ENCODE results near the gene SARS1.

DNA sequence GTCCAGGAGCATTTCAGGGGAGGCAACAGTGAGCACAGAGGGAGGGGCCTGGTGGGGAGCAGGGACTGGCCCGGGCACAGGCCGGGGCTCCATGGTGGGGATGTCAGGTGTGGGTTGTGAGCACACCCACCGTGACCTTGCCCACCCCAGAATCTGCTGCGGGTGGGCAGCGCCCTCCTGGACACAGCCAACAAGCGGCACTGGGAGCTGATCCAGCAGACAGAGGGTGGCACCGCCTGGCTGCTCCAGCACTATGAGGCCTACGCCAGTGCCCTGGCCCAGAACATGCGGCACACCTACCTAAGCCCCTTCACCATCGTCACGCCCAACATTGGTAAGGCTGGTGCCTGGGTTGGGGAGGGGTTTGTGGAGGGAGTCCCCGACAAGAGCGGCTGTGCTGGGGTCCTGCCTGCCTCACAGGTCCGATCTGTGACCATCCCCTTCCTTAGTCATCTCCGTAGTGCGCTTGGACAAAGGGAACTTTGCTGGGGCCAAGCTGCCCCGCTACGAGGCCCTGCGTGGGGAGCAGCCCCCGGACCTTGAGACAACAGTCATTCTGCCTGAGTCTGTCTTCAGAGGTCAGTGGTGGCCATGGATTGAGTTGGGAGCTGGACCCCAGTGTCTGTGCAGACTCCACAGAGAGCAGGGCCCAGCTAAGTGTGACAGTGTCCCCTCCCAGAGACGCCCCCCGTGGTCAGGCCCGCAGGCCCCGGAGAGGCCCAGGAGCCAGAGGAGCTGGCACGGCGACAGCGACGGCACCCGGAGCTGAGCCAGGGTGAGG lies 54.9 kb downstream of the SARS1 start:
- TF ChIP-seq RFX5 (IDR thresholded peaks at IDR 0.05; ENCODE audit: low read length) (no peak), RCOR1 (IDR thresholded peaks at IDR 0.05; ENCODE audit: low read length) (no peak), NFIC (IDR thresholded peaks at IDR 0.05; ENCODE audit: borderline replicate concordance) (no peak)
- TF ChIP-seq, protein P1, sequence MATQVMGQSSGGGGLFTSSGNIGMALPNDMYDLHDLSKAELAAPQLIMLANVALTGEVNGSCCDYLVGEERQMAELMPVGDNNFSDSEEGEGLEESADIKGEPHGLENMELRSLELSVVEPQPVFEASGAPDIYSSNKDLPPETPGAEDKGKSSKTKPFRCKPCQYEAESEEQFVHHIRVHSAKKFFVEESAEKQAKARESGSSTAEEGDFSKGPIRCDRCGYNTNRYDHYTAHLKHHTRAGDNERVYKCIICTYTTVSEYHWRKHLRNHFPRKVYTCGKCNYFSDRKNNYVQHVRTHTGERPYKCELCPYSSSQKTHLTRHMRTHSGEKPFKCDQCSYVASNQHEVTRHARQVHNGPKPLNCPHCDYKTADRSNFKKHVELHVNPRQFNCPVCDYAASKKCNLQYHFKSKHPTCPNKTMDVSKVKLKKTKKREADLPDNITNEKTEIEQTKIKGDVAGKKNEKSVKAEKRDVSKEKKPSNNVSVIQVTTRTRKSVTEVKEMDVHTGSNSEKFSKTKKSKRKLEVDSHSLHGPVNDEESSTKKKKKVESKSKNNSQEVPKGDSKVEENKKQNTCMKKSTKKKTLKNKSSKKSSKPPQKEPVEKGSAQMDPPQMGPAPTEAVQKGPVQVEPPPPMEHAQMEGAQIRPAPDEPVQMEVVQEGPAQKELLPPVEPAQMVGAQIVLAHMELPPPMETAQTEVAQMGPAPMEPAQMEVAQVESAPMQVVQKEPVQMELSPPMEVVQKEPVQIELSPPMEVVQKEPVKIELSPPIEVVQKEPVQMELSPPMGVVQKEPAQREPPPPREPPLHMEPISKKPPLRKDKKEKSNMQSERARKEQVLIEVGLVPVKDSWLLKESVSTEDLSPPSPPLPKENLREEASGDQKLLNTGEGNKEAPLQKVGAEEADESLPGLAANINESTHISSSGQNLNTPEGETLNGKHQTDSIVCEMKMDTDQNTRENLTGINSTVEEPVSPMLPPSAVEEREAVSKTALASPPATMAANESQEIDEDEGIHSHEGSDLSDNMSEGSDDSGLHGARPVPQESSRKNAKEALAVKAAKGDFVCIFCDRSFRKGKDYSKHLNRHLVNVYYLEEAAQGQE (IDR thresholded peaks at IDR 0.05; ENCODE audit: low read depth, low read length): no peak
- TF ChIP-seq, protein P2, sequence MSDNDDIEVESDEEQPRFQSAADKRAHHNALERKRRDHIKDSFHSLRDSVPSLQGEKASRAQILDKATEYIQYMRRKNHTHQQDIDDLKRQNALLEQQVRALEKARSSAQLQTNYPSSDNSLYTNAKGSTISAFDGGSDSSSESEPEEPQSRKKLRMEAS (IDR thresholded peaks at IDR 0.05; ENCODE audit: low read depth): no peak
